Stomach (tissue), 4 donors: ENCODE measurements around the gene TRAF7.

Source experiments
- CTCF ChIP-seq, 7 experiments: fragments of 450-650 bp in 4 of 7; fragments of 200-600 bp in 3 of 7; sonication (generic) in 3 of 7; IDR thresholded peaks; one replicate each; pipeline ENCODE4 v1.5.1; 2016 to 2019; ENCODE audit warnings: antibody characterized with exemption in 7 of 7, control low read depth in 2 of 7, mild to moderate bottlenecking in 1 of 7
- EP300 ChIP-seq: sonication (generic); formaldehyde crosslinking; IDR thresholded peaks from one replicate; pipeline ENCODE4 v1.6.1; 2017; ENCODE audit warnings: antibody characterized with exemption
- POLR2A ChIP-seq, 4 donors: fragments of 450-650 bp; IDR thresholded peaks; one replicate each; pipeline ENCODE4 v1.6.1; 2016; ENCODE audit warnings: antibody characterized with exemption in 4 of 4, control low read depth in 2 of 4, mild to moderate bottlenecking in 1 of 4, moderate library complexity in 1 of 4
- POLR2AphosphoS5 ChIP-seq, 3 donors: sonication (generic); formaldehyde crosslinking; IDR thresholded peaks; one replicate each; pipeline ENCODE4 v1.6.1; 2016; ENCODE audit warnings: antibody characterized with exemption in 3 of 3

- TF ChIP-seq POLR2A (IDR thresholded peaks at IDR 0.05): no peak
- TF ChIP-seq CTCF (IDR thresholded peaks at IDR 0.05): no peak
- no peak for TF ChIP-seq POLR2AphosphoS5 (IDR thresholded peaks at IDR 0.05)
- TF ChIP-seq EP300: no peak
These were observed 22.0 kb downstream of the TRAF7 start for GRCh38 chr16:2177561-2177960.
